LHCN-M2 (cell line): ENCODE results near the gene L3MBTL3. TPM values are rescaled to one million over a fixed set of nuclear protein-coding genes. Genes with fewer than 3 reads are reported as not detected.

Experiments
- DNase-seq: peaks from one replicate; pipeline ENCODE4 v3.0.0-alpha.2; 2012; ENCODE audit warnings: low read depth
- total RNA-seq: library from RNA; depleted of rRNA; stranded (reverse); fragments of >200 nt; gene quantifications from 2 replicates; pipeline ENCODE4 v1.2.3, GENCODE V29; 2014

L3MBTL3 gene
- total RNA-seq, 1 experiment from 2014 or later: 7.0 TPM

DNA sequence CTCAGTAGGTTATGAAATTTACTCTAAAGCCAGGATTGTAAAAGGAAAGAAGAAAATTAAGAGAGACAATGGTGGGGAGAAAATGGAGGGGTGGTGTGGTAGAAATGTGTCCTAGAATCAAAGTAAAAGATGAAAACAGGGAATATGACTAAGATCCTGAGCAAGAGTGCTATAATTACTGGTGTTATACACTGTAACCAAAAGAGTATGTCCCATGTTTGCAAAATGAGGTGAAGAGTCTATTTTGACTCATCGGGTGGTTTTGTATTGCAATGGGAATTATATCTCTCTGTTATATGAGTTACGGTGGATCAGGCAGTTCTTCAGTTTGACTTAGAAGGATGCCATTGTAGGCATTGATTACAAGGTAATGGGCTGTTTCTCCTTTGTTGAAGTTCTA lies 8.5 kb downstream of the L3MBTL3 start:
- peak; percentile 55 for DNase-seq

DNA sequence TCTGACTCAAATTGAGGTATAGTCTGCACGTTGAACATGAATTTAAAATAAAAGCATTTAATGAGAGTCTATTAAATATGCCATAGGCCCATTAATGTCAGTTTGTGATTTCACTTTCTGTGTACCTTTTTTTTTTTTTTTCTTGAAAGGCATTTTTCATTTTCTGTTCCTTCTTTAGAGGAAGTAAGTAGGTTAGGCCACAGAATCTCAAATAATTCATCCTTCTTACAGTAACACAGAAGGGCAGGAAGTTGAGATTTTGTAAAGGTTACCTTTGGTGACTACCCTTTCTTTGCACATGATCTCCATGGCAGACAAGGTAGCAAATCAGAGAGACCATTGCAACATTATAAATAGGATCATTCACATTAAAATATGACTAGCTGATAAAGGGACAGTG lies 9.6 kb downstream of the L3MBTL3 start:
- DNase-seq: no peak

DNA sequence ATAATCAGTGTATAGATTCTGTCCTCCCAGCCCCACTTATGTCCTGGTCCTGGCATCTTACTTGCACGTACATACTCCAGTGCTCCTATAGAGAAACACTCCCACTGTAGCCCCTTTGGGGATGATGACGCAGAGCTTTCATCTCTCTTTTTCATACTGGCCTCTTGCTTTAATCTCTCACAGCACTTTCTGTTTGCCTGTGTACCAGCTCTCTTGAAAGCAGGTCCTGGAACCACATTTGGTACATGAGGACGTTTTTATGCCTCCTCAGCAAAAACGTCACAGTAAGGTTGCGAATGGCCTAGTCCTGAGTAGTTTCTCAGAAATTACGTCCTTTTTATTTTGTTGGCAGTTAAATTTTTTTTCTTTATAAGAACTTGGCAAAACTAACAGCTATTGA lies 10.8 kb downstream of the L3MBTL3 start:
- no peak for DNase-seq

- no peak for DNase-seq
Observed at GRCh38 chr6:130032758-130033340, 14.5 kb downstream of the L3MBTL3 start.

DNA sequence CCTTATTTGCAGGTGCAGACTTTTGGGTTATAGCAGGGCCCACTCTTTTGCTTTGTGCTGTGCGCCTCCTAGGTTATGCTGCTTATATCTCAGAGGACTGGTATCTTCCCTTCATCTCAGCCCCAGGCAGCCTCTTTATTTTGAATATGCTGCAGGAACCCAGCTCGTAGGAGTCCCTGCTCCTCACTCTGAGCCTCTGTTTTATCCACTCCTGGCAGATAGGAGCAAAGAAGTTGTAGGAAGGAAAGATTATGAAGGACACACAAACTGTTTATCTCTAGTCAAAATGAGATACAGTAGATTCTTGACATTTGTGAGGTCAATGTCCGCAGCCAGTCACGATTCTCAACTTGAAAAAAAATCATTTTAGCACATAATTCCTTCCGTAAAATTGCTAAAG lies 15.6 kb downstream of the L3MBTL3 start:
- DNase-seq: no peak

DNA sequence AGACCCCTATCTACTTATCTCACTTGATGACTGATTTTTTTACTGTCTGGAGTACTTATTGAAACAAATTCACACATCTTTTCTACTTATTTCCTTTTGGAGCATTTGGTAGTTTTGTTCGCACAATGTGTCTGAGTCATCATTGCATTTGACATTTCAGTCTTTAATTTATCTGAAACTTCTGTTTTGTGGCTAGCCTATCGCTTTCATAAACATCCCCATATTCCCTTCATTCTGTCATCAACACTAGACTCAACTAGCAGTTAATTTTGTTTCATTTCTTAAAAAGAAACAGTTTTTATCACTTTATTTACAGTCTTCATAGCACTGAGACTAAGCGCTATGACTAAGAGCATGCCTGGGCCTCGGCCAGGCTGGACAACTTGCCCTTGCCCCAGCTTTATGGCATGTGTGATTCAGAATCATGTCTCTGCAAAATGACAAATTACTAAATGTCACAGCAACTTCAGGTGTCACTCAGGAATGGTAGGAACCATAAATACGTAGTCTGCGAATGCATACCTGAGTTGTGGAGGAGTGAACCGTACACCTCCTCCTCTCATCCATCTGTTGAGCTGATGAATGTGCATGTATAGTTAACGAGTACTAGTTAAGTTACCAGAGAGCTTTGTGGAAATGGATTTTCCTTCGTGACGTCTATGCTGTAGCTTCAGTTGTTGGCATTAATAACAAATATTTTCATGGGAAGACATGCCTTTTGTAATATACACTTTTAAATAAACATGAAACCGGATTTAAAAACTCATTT lies 16.2 kb downstream of the L3MBTL3 start:
- DNase-seq: peak; percentile 79

GRCh38 chr6:130035211-130035610 lies 16.8 kb downstream of the L3MBTL3 start:
- DNase-seq: peak; percentile 29

DNA sequence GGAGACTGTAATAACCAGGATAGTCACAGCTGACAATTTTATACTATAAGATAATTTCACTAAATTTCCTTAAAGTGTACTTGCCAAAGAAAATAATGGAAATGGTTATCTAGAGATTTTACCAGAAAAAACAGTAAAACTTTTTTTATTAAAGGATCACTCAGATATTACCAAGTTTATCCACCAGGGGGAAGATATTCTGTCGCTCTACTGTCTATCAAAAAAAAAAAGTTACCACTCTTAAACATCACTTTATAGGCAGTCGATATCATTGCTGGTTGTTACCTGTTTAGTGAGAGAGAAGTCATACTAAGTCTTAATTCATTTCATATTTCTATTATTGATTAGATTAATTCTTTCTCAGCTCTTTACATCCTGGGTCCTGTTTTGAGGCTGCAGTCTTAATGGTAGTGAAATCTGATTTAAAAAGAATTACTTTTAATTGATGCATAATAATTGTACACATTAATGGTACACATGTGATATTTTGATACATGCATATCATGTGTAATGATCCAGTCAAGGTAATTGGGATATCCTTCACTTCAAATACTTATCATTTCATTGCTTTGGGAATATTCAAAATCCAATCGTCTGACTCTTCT lies 18.9 kb downstream of the L3MBTL3 start:
- no peak for DNase-seq

- DNase-seq: no peak
Observed at GRCh38 chr6:130041594-130041993, 23.2 kb downstream of the L3MBTL3 start.

GRCh38 chr6:130043344-130043743 lies 25.0 kb downstream of the L3MBTL3 start:
- DNase-seq: no peak

GRCh38 chr6:130045622-130046021 lies 27.2 kb downstream of the L3MBTL3 start:
- DNase-seq: no peak

DNA sequence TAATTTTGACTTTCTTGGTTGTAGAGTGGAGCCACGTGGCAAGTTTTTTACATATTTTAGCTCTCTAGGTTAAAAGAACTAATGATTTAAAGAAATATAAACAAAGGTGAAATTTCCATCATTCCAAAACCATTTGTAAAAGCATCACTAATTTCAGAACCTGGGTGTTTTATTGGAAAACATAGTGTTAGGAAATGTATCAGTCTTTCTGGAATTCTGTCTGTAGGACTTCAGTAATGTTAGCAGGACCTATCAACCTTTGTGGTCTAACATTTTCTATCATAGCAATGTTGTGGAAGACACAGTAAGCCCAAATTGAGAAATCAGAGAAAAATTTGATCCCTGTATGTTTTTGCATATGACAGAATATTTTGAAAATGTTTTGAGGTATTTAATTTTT lies 28.3 kb downstream of the L3MBTL3 start:
- DNase-seq: no peak

GRCh38 chr6:130047088-130047995 lies 29.0 kb downstream of the L3MBTL3 start:
- DNase-seq: no peak

DNA sequence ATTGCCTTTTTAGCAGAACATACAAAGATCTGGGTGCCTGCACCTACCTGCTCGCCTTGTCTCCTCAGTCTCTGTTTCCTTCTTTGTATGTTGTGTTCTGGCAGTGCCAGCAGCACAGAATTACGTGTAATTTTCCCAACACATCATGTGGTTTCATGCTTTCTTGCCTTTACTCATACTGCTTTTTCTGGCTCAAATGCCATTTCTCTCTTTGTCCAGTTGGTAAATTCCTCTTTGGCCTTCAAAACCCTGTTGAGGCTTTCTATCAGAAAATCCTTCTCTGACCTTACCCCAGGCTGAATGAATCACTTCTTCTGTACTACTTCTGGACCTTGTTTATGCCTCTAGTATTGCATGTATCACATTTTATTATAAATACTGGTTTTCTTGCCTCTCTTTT lies 31.8 kb downstream of the L3MBTL3 start:
- peak; percentile 20 for DNase-seq

DNA sequence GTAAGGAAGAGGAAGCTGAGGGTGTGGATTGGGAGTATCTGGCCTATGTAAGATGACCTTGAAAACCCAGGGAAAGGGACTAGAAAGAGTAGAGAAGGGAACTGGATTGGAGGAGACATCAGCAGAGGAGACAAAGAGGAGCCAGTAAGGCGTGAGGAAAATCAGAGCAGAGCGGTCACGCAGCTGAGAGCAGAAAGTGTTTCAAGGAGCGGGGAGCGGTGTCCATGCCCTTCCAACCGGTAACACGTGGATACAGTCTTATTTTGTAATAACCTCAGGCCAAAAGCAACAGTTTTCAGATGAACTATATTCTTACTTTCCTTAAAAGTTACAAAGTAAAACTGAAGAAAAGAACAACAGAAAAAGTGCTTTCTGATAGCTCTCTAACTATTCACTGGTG lies 36.3 kb downstream of the L3MBTL3 start:
- DNase-seq: no peak

DNA sequence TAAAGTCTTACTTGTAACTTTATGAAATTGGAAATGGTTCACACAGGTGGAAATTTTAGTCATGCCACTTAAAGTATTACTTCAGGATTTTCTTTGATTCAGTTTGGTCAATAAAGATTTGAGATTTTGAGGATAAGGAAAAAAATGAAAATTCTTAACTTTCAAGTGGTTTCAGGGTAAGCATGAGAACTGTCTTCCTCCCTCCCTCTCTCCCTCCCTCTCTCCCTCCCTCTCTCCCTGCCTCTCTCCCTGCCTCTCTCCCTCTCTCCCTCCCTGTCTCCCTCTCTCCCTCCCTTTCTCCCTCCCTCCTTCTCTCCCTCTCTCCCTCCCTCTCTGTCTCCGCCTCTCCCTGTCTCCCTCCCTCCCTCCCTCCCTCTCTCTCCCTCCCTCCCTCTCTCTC lies 36.9 kb downstream of the L3MBTL3 start:
- DNase-seq: no peak

- DNase-seq: no peak
Observed at GRCh38 chr6:130057495-130057894, 39.1 kb downstream of the L3MBTL3 start.

DNA sequence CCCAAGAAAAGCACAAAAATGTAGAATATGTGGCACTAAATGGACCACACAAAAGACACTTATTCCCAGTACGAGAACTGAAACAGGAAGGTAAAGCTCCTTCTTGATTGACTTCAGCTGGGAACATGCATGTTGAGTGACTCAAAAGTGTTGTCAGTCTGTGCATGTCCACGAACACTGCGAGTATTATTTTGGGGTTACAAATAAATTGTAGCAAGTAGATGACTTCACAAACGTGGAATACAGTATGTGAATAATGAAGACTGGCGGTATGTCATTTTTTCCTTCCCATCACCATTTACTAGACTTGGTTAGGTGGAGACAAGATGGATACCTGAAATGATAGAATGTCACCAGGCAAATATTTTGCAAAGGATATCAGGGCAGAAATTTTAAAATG lies 45.4 kb downstream of the L3MBTL3 start:
- DNase-seq: no peak

DNA sequence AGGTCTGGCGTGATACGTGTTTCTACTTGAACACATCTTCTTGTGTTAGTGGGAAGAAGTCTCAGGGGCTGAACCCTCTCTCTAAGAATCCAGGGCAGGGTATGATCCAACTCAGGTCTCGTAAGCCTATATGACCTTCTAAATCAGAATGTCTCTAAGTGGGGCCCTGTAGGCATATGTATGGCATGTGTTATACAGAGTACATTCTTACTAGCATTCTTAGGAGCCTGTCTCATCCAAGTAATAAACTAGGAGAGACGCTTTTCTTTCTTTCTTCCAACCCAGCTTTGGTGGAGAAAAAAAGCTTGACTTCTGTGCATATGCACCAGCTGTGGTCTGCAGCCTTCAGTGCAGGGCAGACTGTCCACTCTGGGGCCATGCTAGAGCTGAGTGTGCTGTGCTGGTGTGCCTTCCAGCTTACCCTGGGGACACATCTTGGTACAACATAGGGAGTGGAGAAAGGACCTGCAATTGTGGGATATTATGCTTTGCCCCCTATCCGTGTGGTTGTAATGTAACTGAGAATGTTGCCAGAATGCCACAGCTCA lies 47.3 kb downstream of the L3MBTL3 start:
- DNase-seq: no peak

- DNase-seq: no peak
Observed at GRCh38 chr6:130069485-130069884, 51.1 kb downstream of the L3MBTL3 start.

DNA sequence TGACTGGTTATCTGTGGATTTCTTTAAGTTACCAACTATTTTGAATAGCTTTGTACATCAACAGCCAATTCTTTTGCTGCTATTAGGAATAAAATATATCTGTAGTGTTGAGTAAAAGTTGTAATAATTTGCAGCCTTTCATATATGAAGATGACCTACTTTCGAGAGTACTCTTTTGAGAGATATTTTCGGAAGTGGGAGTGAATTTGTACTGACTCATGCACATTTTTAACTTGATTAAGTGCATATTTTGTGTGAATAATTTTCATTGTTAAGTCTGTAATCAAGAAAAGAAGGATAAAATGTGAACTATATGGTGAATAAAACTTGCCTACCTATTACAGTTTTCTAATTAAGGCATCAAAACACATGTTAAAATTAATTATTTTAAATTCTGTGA lies 51.9 kb downstream of the L3MBTL3 start:
- no peak for DNase-seq

GRCh38 chr6:130070792-130071191 lies 52.4 kb downstream of the L3MBTL3 start:
- no peak for DNase-seq
